ENCODE measurements around the gene UBAC1.
A peak's percentile ranks its signal among the peaks of the same experiment; 100 is the strongest.

Gene UBAC1

GRCh38 chr9:135993409-135993742, 32.2 kb upstream of the UBAC1 start:
- DNase-seq, result no peak

- peak; percentile 43 for DNase-seq
Measured at GRCh38 chr9:135992486-135993408, 31.6 kb upstream of the UBAC1 start.

- no peak for DNase-seq
Measured at GRCh38 chr9:135991771-135992170, 30.6 kb upstream of the UBAC1 start.

- DNase-seq, result peak; percentile 58
Measured at GRCh38 chr9:135990468-135991429, 29.6 kb upstream of the UBAC1 start.

GRCh38 chr9:135989722-135990467, 28.7 kb upstream of the UBAC1 start:
- peak; percentile 11 for DNase-seq

- DNase-seq, result no peak
Measured at GRCh38 chr9:135989157-135989556, 28.0 kb upstream of the UBAC1 start.

- no peak for DNase-seq
Measured at GRCh38 chr9:135988493-135988892, 27.3 kb upstream of the UBAC1 start.

GRCh38 chr9:135987838-135988404, 26.7 kb upstream of the UBAC1 start:
- no peak for DNase-seq

- no peak for DNase-seq
Measured at GRCh38 chr9:135986605-135987004, 25.4 kb upstream of the UBAC1 start.

GRCh38 chr9:135985889-135986288, 24.7 kb upstream of the UBAC1 start:
- DNase-seq, result no peak

GRCh38 chr9:135985459-135985774, 24.2 kb upstream of the UBAC1 start:
- DNase-seq, result no peak

- DNase-seq, result no peak
Measured at GRCh38 chr9:135984072-135984710, 23.0 kb upstream of the UBAC1 start.

- no peak for DNase-seq
Measured at GRCh38 chr9:135983208-135984071, 22.3 kb upstream of the UBAC1 start.

GRCh38 chr9:135982499-135983207, 21.5 kb upstream of the UBAC1 start:
- no peak for DNase-seq

- no peak for DNase-seq
Measured at GRCh38 chr9:135980926-135981630, 19.9 kb upstream of the UBAC1 start.

GRCh38 chr9:135979547-135980166, 18.5 kb upstream of the UBAC1 start:
- DNase-seq, result no peak

- peak; percentile 75 for DNase-seq
Measured at GRCh38 chr9:135978642-135979546, 17.7 kb upstream of the UBAC1 start.

- no peak for DNase-seq
Measured at GRCh38 chr9:135976944-135977343, 15.8 kb upstream of the UBAC1 start.

All from CD4-positive, alpha-beta T cell treated with Interleukin-17A for 1 hour (primary cell).